IMR-90 (cell line): ENCODE results near the gene TTC39A. TPM values are rescaled to one million over a fixed set of nuclear protein-coding genes. Genes with fewer than 3 reads are reported as not detected.

Experiments used
- ATAC-seq: fragments of 200-7000 bp; cut with Tn5 transposase; 2 replicates; pipeline ENCODE4 v1.9.1; 2020; ENCODE audit warnings: low read depth, mild to moderate bottlenecking, moderate library complexity
- BruUV-seq: library from RNA; stranded (reverse); fragments of 400-500 nt; replicated peaks from 2 replicates; lab custom pipeline; 2021; lab: Mats Ljungman, UMichigan
- CTCF ChIA-PET: fragments of 300-600 bp; formaldehyde crosslinking; extraction: SDS; loops from one replicate; lab custom pipeline; 2021; ENCODE audit warnings: antibody characterized with exemption; lab: Yijun Ruan, JAX
- POLR2A ChIA-PET: fragments of 300-600 bp; sonication (Branson Sonifier 250); formaldehyde crosslinking; loops from one replicate; lab custom pipeline; 2022; ENCODE audit warnings: antibody characterized with exemption; ENCODE audit not compliant: unreplicated experiment; lab: Charles Lee
- DNase-seq: peaks from one replicate; pipeline ENCODE4 v3.0.0; 2013
- H2AFZ ChIP-seq: replicated peaks from 2 replicates; pipeline ENCODE3; 2013; ENCODE audit warnings: low read length, mild to moderate bottlenecking; ENCODE audit not compliant: poor library complexity
- H2AK5ac ChIP-seq: 2 replicates; pipeline ENCODE4 v1.6.1; 2013; ENCODE audit warnings: low read depth, low read length, inconsistent platforms
- H2AK9ac ChIP-seq: replicated peaks from 2 replicates; pipeline ENCODE3; 2013; ENCODE audit warnings: mild to moderate bottlenecking, low read depth, low read length, moderate library complexity; ENCODE audit not compliant: poor library complexity
- H2BK120ac ChIP-seq: 2 replicates; pipeline ENCODE4 v1.6.1; 2013; ENCODE audit warnings: low read depth, low read length, inconsistent platforms
- H2BK15ac ChIP-seq: 3 replicates; pipeline ENCODE4 v1.6.1; 2013; ENCODE audit warnings: low read depth, low read length, inconsistent platforms
- H2BK20ac ChIP-seq: 2 replicates; pipeline ENCODE4 v1.6.1; 2013; ENCODE audit warnings: low read depth, mild to moderate bottlenecking, inconsistent platforms, low read length, moderate library complexity
- H2BK5ac ChIP-seq: 2 replicates; pipeline ENCODE4 v1.6.1; 2013; ENCODE audit warnings: mild to moderate bottlenecking, low read depth, low read length, inconsistent platforms; ENCODE audit not compliant: poor library complexity, severe bottlenecking
- H3K14ac ChIP-seq: replicated peaks from 2 replicates; pipeline ENCODE4 v1.6.1; 2013; ENCODE audit warnings: low read depth, low read length, inconsistent platforms
- H3K18ac ChIP-seq: 2 replicates; pipeline ENCODE4 v1.6.1; 2013; ENCODE audit warnings: low read depth, low read length, control low read depth
- H3K23ac ChIP-seq: 2 replicates; pipeline ENCODE4 v1.6.1; 2013; ENCODE audit warnings: low read depth, low read length, inconsistent platforms
- H3K27ac ChIP-seq: 2 replicates; pipeline ENCODE4 v1.5.1; 2013; ENCODE audit warnings: mild to moderate bottlenecking, control low read depth, low read length; ENCODE audit not compliant: insufficient read depth
- H3K27me3 ChIP-seq: 2 replicates; pipeline ENCODE4 v1.6.1; 2013; ENCODE audit warnings: low read length; ENCODE audit not compliant: control insufficient read depth, insufficient read depth
- H3K36me3 ChIP-seq: 2 replicates; pipeline ENCODE4 v1.6.1; 2013; ENCODE audit warnings: low read length, mixed read lengths; ENCODE audit not compliant: control insufficient read depth, insufficient read depth
- H3K4ac ChIP-seq: 2 replicates; pipeline ENCODE4 v1.6.1; 2013; ENCODE audit warnings: low read depth, low read length, inconsistent platforms
- H3K4me1 ChIP-seq: 2 replicates; pipeline ENCODE4 v1.6.1; 2013; ENCODE audit warnings: low read length, mixed read lengths; ENCODE audit not compliant: control insufficient read depth, insufficient read depth
- H3K4me2 ChIP-seq: 2 replicates; pipeline ENCODE4 v1.6.1; 2013; ENCODE audit warnings: low read depth, mild to moderate bottlenecking, control low read depth, low read length, moderate library complexity
- H3K4me3 ChIP-seq: 2 replicates; pipeline ENCODE4 v1.5.1; 2013; ENCODE audit warnings: low read depth, mild to moderate bottlenecking, control low read depth, low read length, moderate library complexity; ENCODE audit not compliant: insufficient read depth
- H3K56ac ChIP-seq: 2 replicates; pipeline ENCODE4 v1.6.1; 2013; ENCODE audit warnings: low read length, inconsistent platforms; ENCODE audit not compliant: insufficient read depth; ENCODE audit errors: extremely low read depth
- H3K79me1 ChIP-seq, 2 experiments: 2 replicates each; pipeline ENCODE4 v1.6.1; 2013; ENCODE audit warnings: low read length in 2 of 2, inconsistent platforms in 1 of 2, low read depth in 1 of 2
- H3K9ac ChIP-seq: 2 replicates; pipeline ENCODE4 v1.6.1; 2013; ENCODE audit warnings: low read depth, low read length, control low read depth
- H3K9me1 ChIP-seq: 2 replicates; pipeline ENCODE4 v1.6.1; 2013; ENCODE audit warnings: low read length, inconsistent platforms; ENCODE audit not compliant: insufficient read depth
- H3K9me3 ChIP-seq: 2 replicates; pipeline ENCODE4 v1.6.1; 2013; ENCODE audit warnings: low read length; ENCODE audit not compliant: control insufficient read depth, insufficient read depth
- H4K20me1 ChIP-seq: 2 replicates; pipeline ENCODE4 v1.6.1; 2013; ENCODE audit warnings: low read length, inconsistent platforms; ENCODE audit not compliant: insufficient read depth
- H4K5ac ChIP-seq: 2 replicates; pipeline ENCODE4 v1.6.1; 2013; ENCODE audit warnings: mild to moderate bottlenecking, low read depth, low read length, control low read depth
- H4K8ac ChIP-seq, 2 experiments: 2 replicates each; pipeline ENCODE4 v1.6.1; 2013; ENCODE audit warnings: low read depth in 2 of 2, low read length in 2 of 2, control low read depth in 1 of 2, inconsistent platforms in 1 of 2
- H4K91ac ChIP-seq: 2 replicates; pipeline ENCODE4 v1.6.1; 2013; ENCODE audit warnings: low read depth, low read length, inconsistent platforms; ENCODE audit not compliant: insufficient read depth
- RAD21 ChIP-seq: IDR thresholded peaks from 2 replicates; pipeline ENCODE4 v1.6.1; 2012; ENCODE audit warnings: low read length, improper control_type of control experiment
- WGBS, 2 experiments: methylation state at CpG; one replicate each; pipeline versions ENCODE4 v1.1.5 to v1.1.7; 2013; ENCODE audit warnings: missing lambda C conversion rate in 2 of 2; ENCODE audit not compliant: insufficient read length in 1 of 2; ENCODE audit errors: extremely low coverage in 2 of 2; 5-methylcytosine and 5-hydroxymethylcytosine counted together
- dilution Hi-C: fragments of 300-500 bp; cut with HindIII; formaldehyde crosslinking; loops from one replicate; pipeline ENCODE4 v1.14.3; 2018; ENCODE audit warnings: low sequenced_read_pairs; ENCODE audit not compliant: unreplicated experiment
- in situ Hi-C: fragments of 300-500 bp; cut with MboI; formaldehyde crosslinking; loops from 3 replicates; pipeline ENCODE4 v1.14.3; 2019; ENCODE audit warnings: low sequenced_read_pairs, inconsistent platforms, mixed read lengths
- intact Hi-C: fragments of 100-400 bp; cut with micrococcal nuclease; formaldehyde crosslinking; loops from 2 replicates; pipeline ENCODE4 v1.10.0; 2022
- polyA plus RNA-seq, 3 experiments: library from polyadenylated mRNA; depleted of rRNA; stranded (reverse); fragments of >200 nt; gene quantifications; 2 replicates each; pipeline ENCODE4 v1.2.3, GENCODE V29; 2012; ENCODE audit warnings: low replicate concordance in 1 of 3
- total RNA-seq: library from RNA; depleted of rRNA; stranded (reverse); fragments of >200 nt; gene quantifications from 2 replicates; pipeline ENCODE4 v1.2.3, GENCODE V29; 2012

The TTC39A gene
- total and polyA plus RNA-seq, 2 of the 4 experiments (the other 2 are of a cell fraction) = 0.62 to 0.72 TPM

- Histone ChIP-seq H3K14ac (no peak overlapping the region), H3K9me1 (peaks cover 9% of the 10 kb centered on the region; the same call in 1 of the 2 replicates), H3K79me1 (no peaks in the 10 kb centered on the region), H4K8ac (no peak overlapping the region), H3K9me3 (no peaks in the 10 kb centered on the region), H2BK120ac (no peak overlapping the region), H3K27me3 (no peaks in the 10 kb centered on the region; the same call in 1 of the 2 replicates), H3K27ac (no peak overlapping the region), H2BK15ac (no peak overlapping the region), H2BK5ac (no peak overlapping the region), H3K4me1 (no peaks in the 10 kb centered on the region; the same call in 1 of the 2 replicates), H3K18ac (no peak overlapping the region), H4K91ac (no peak overlapping the region), H3K23ac (no peak overlapping the region), H4K20me1 (no peaks in the 10 kb centered on the region), H3K4me2 (no peak overlapping the region), H3K4ac (no peak overlapping the region), H3K56ac (no peak overlapping the region), H2AK5ac (no peak overlapping the region), H3K4me3 (no peak overlapping the region), H2AK9ac (no peak overlapping the region), H3K36me3 (no peaks in the 10 kb centered on the region), H2AFZ (no peak overlapping the region), H4K5ac (no peak overlapping the region), H3K9ac (no peak overlapping the region), H2BK20ac (no peak overlapping the region)
- no TSS peak for BruUV-seq
- dilution Hi-C loops = no loop called here
- intact Hi-C loops = no loop called here
- TF ChIP-seq RAD21 = no peak
- ChIA-PET POLR2A (no interaction called here), CTCF (no interaction called here)
- in situ Hi-C loops = no loop called here
- DNase-seq (no peak), ATAC-seq (no peak)
- no CpG with 5 or more reads among the region's 10 CpGs for WGBS, 2 experiments
Observed at GRCh38 chr1:51302270-51302669, 28.1 kb downstream of the TTC39A start.
